Measurements from ENCODE around the gene RPL18.

Gene RPL18

DNA sequence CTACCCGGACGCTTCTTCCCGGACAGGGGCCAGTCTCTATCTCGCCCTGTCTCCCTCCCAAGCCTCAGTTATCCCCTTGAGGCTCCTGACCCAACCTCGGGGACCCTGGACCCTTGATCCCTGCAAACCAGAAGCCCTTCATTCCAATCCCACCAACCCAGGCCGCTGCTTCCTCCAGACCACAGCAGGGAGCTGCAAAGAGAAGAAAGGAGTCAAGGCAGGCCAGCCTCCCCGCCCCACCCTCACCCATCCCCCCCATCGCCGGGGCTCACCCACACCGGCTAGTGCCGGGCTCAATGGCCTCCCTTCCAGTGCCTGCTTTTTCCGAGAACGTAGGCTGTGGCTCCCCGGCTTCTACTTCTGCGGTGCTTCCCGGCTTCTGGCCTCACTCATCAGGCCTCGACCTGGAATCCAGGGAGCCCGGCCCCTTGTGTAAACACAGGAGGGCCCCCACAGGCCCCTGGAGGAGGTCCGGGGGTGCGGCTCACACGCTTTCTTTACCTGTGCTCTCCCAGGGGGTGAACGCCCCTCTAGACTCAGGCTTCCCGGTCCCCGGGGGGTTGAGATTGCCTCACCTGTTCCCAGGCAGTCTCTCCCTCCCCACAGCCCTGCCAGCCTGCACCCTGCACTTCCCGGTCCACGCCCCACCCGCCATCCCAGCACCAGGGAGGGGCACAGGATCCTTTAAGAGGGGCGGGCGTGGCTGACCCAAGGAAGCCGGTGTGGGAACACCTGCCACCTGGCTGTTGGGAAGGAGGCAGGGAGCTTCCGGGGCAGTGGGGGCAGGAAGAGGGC lies 4.3 kb downstream of the RPL18 start, which contains the start of gene FAM83E:
Gene FAM83E, minus strand, starts transcription at position 641 of the 795 bp plus-strand sequence. CDS start 1,704 bp downstream, outside the sequence.
- DNase-seq (ENCODE audit: low read depth), result no peak

- no peak for DNase-seq (ENCODE audit: low read depth)
Observed at GRCh38 chr19:48613852-48614435, 5.0 kb downstream of the RPL18 start.

GRCh38 chr19:48613024-48613851 lies 5.7 kb downstream of the RPL18 start:
- DNase-seq (ENCODE audit: low read depth), result no peak

- DNase-seq (ENCODE audit: low read depth), result no peak
Observed at GRCh38 chr19:48611872-48612271, 7.1 kb downstream of the RPL18 start.

DNA sequence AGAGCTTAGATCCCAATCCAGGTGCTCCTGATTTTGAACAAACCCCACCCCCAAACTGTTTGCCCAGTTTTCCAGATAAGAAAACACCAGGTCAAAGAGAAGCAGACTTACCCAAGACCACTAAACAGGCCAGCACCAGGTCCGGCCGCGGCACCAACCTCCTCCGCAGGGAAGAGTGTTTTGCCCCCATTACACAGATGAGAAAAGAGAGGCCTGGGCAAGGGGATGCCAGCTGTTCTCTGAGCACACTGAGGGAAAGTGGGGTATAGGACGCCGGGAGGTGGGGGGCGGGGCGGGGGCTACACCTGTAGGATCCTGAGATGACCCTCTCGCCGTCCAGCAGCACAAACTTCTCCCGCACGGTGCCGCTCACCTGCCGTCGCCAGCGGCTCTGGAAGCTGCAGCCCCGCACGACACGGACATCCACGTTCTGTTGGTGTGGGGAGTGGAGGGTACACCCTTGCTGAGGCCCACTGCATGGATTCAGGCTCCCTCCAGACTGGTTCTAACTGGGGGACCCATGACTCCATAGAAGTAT lies 9.3 kb downstream of the RPL18 start:
- no peak for DNase-seq (ENCODE audit: low read depth)

DNA sequence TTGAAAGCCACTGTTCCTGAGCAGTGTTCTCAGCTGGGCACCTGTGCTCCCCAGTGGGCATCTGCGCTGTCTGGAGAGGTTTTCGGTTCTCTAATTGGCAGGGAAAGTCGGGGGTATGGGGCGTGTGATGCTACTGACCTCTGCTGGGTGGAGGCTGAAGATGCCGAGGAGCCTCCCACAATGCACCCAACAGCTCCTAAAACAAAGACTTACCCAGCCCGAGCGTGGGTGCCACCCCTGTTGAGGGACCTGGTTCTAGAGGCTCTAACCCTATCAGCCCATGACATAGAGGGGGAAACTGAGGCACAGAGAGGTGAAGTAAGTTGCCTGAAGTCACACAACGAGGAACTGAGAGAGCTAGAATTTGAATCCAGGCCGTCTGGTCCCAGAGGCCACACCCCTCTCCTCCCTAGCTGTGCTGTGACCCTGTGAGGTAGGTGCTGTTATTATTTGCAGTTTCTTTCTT lies 10.1 kb downstream of the RPL18 start:
- DNase-seq (ENCODE audit: low read depth), result no peak

DNA sequence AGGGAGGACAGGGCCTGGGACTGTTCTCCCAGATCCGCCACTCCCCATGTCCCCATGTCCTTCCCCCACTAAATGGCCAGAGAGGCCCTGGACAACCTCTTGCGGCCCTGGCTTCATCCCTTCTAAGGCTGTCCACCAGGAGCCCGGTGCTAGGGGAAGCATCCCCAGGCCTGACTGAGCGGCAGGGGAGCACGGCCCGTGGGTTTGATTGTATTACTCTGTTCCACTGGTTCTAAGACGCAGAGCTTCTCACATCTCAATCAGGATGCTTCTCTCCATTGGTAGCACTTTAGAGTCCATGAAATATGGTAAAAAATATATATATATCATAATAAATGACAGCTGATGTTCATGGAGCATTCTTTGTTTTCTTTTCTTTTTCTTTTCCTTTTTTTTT lies 11.6 kb downstream of the RPL18 start:
- DNase-seq (ENCODE audit: low read depth), result no peak

- no peak for DNase-seq (ENCODE audit: low read depth)
Observed at GRCh38 chr19:48606463-48607358, 12.3 kb downstream of the RPL18 start, which contains the start of gene SPACA4. TSS of gene SPACA4 (plus strand) at chr19:48606742. CDS start at chr19:48606979, 237 bp downstream.

- DNase-seq (ENCODE audit: low read depth), result no peak
Observed at GRCh38 chr19:48603850-48604249, 15.1 kb downstream of the RPL18 start.

- DNase-seq (ENCODE audit: low read depth), result no peak
Observed at GRCh38 chr19:48603449-48603848, 15.5 kb downstream of the RPL18 start.

GRCh38 chr19:48603001-48603400 lies 16.0 kb downstream of the RPL18 start:
- DNase-seq (ENCODE audit: low read depth), result no peak

GRCh38 chr19:48600679-48601417 lies 18.1 kb downstream of the RPL18 start:
- no peak for DNase-seq (ENCODE audit: low read depth)

GRCh38 chr19:48598996-48599700 lies 19.8 kb downstream of the RPL18 start:
- DNase-seq (ENCODE audit: low read depth), result no peak

- no peak for DNase-seq (ENCODE audit: low read depth)
Observed at GRCh38 chr19:48596679-48597465, 22.1 kb downstream of the RPL18 start.

DNA sequence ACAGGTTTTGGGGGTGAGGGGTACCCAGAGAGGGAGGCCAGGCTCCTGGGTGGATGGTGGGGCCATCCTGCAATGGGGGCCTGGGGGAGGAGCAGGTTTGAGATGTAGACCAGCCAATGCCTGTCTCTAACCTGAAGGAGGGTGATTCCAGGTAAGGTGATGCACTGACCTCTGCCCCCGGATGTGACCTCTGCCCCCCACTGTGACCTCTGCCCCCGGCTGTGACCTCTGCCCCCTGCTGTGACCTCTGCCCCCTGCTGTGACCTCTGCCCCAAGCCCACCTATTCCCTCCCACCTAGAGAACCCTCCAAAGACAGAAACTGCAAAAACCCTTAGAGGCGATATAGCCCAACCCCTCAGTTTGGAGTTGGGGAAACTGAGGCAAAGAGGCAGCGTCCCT lies 22.7 kb downstream of the RPL18 start:
- no peak for DNase-seq (ENCODE audit: low read depth)

GRCh38 chr19:48595833-48596232 lies 23.1 kb downstream of the RPL18 start:
- DNase-seq (ENCODE audit: low read depth), result no peak

- no peak for DNase-seq (ENCODE audit: low read depth)
Observed at GRCh38 chr19:48595171-48595570, 23.8 kb downstream of the RPL18 start.

DNA sequence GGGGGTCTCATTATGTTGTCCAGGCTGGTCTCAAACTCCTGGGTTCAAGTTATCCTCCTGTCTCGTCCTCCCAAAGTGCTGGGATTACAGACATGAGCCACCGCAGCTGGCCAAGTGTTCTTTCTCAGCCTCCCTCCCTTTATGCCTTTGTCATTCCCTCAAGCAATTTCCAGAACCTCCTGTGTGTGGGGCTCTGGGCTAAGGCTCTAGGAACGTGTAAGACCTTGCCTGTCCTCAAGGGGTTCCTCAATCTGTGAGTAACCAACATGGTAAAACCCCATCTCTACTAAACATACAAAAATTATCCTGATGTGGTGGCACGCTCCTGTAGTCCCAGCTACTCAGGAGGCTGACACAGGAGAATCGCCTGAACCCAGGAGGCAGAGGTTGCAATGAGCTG lies 28.0 kb downstream of the RPL18 start:
- DNase-seq (ENCODE audit: low read depth), result no peak
